Heart right ventricle (tissue), 16 donors: ENCODE data around the gene GALC. TPM values are rescaled to one million over a fixed set of nuclear protein-coding genes. Genes with fewer than 3 reads are reported as not detected.

ENCODE experiments used
- ATAC-seq, 8 donors: fragments of 200-7000 bp; cut with Tn5 transposase; one replicate each; pipeline ENCODE4 v1.9.1; 2020; ENCODE audit warnings: mild to moderate bottlenecking in 8 of 8, moderate library complexity in 8 of 8, moderate number of reproducible peaks in 1 of 8
- DNase-seq, 2 donors: peaks; one replicate each; pipeline ENCODE4 v3.0.0-alpha.2; 2020
- H3K27ac ChIP-seq, 10 donors: fragments of 200-600 bp; sonication (generic) in 2 of 10; one replicate each; pipeline versions ENCODE4 v1.5.0 to v1.8.0; 2020 to 2022; ENCODE audit warnings: mild to moderate bottlenecking in 3 of 10
- H3K27me3 ChIP-seq, 7 donors: fragments of 200-600 bp; one replicate each; pipeline ENCODE4 v1.8.0; 2021 to 2022; ENCODE audit warnings: mild to moderate bottlenecking in 2 of 7
- H3K36me3 ChIP-seq, 9 donors: fragments of 200-600 bp; sonication (generic) in 1 of 9; one replicate each; pipeline versions ENCODE4 v1.5.0 to v1.8.0; 2020 to 2022; ENCODE audit warnings: mild to moderate bottlenecking in 2 of 9
- H3K4me1 ChIP-seq, 9 donors: fragments of 200-600 bp; sonication (generic) in 1 of 9; one replicate each; pipeline versions ENCODE4 v1.5.0 to v1.8.0; 2020 to 2022; ENCODE audit warnings: mild to moderate bottlenecking in 4 of 9
- H3K4me3 ChIP-seq, 10 donors: fragments of 200-600 bp; sonication (generic) in 2 of 10; one replicate each; pipeline versions ENCODE4 v1.5.0 to v1.8.0; 2020 to 2022; ENCODE audit warnings: mild to moderate bottlenecking in 7 of 10, moderate library complexity in 2 of 10
- H3K9me3 ChIP-seq, 11 donors: fragments of 200-600 bp in 10 of 11; sonication (generic) in 2 of 11; one replicate each; pipeline versions ENCODE4 v1.5.0 to v1.8.0; 2013 to 2022; ENCODE audit warnings: mild to moderate bottlenecking in 2 of 11, control low read depth in 1 of 11, moderate library complexity in 1 of 11
- CTCF ChIP-seq, 9 donors: fragments of 200-600 bp; sonication (generic) in 2 of 9; IDR thresholded peaks; one replicate each; pipeline versions ENCODE4 v1.5.0 to v1.8.0; 2021 to 2022; ENCODE audit warnings: antibody characterized with exemption in 9 of 9, mild to moderate bottlenecking in 5 of 9, moderate library complexity in 1 of 9
- WGBS, 2 donors: extraction: QIAGEN DNeasy Blood & Tissue Kit; methylation state at CpG; one replicate each; pipeline ENCODE4 v1.1.7; 2013; ENCODE audit warnings: inconsistent platforms in 1 of 2; 5-methylcytosine and 5-hydroxymethylcytosine counted together
- intact Hi-C, 10 donors: fragments of 100-400 bp; cut with DNase I; formaldehyde crosslinking; loops; one replicate each; pipeline versions ENCODE4 v1.11.1 to v1.14.2; 2022
- polyA plus RNA-seq, 2 donors: library from polyadenylated mRNA; stranded (reverse); fragments of 200-250 nt; gene quantifications; one replicate each; pipeline ENCODE4 v1.2.3, GENCODE V29; 2013
- total RNA-seq, 10 donors: library from RNA; stranded (reverse); fragmentation: NEBNext Ultra II Directional in 3 of 10; extraction: Animal tissue kit (Norgen Biotek cat#: 25700) in 3 of 10; gene quantifications; one replicate each; pipeline versions ENCODE4 v1.2.1 to v1.2.4, GENCODE V29; 2021 to 2023
- donor health status: Arrhythmogenic right ventricular cardiomyopathy.
- donor health status: ischemic (EF 13 %, LVEDD 7.1; RV severe dilation, severe dysfunction).
- donor health status: healthy with polysubstance abuse.
- donor health status: DM: no; HTN: yes; CAD: no.
- donor health status: DM: no; HTN: no; CAD: no.
- donor health status: ischemic (EF 25% LVEDD 6.9; RV normal size, moderate dysfunction).
- donor health status: ischemic (EF 25% LVEDD 5.7; RV mildly dilated, moderate dysfunction).
- donor health status: healthy.
- donor health status: DM: yes; HTN: yes; CAD: no.
- donor health status: Ischemic cardiomyopathy.
- donor health status: ischemic (EF 35%, LVEDD 5.7; RV mildly dilated, moderate dysfunction).
- donor health status: nonischemic (EF 11% LVEDD 7.7; RV severe dilation, severe dysfunction).
- donor health status: DM: yes; HTN: yes; CAD: no.
- donor health status: PGD.
- donor health status: ischemic (EF 29% LVEDD 5.4; RV normal size, mild dysfunction).
- donor health status: nonischemic (EF 23%, LVEDD 6.1; RV moderate dilation, normal function).

Gene GALC
- total and polyA plus RNA-seq, 12 donors, result 4.7 to 19.4 (median 14.1) TPM

GRCh38 chr14:88023658-88024187, 30.7 kb upstream of the GALC start:
- ATAC-seq, result no peak
- DNase-seq, result no peak
- Histone ChIP-seq H3K27ac (peak overlapping the region in 1 of 10 donors; percentile 10), H3K9me3 (no peaks in the 10 kb centered on the region), H3K4me3 (no peak overlapping the region), H3K36me3 (no peaks in the 10 kb centered on the region), H3K27me3 (no peaks in the 10 kb centered on the region), H3K4me1 (peaks cover 0 to 39% (median 0%) of the 10 kb centered on the region in 9 donors)
- WGBS, 2 donors, result 50 to 56% methylated on average over 3 of the region's 3 CpGs
- intact Hi-C loops, result no loop called here
- no peak for TF ChIP-seq CTCF (IDR thresholded peaks at IDR 0.05)

- peak overlapping the region in 1 of 10 donors; percentile 49 for H3K27ac ChIP-seq
- H3K9me3 ChIP-seq, result no peaks in the 10 kb centered on the region
- H3K27me3 ChIP-seq, result no peaks in the 10 kb centered on the region
- peaks cover 0 to 8% (median 0%) of the 10 kb centered on the region in 9 donors for H3K36me3 ChIP-seq
- DNase-seq, result no peak
- H3K4me3 ChIP-seq, result no peak overlapping the region
- intact Hi-C loops, result loop anchor here in 5 of 10 donors (5.0 to 10.0 kb wide), 4 partner anchors 147 to 367 kb away; partner anchors contain the start of gene SPATA7 (in 1 of the 5)
- WGBS, 2 donors, result 92 to 93% methylated on average over 2 of the region's 2 CpGs
- H3K4me1 ChIP-seq, result peaks cover 0 to 36% (median 0%) of the 10 kb centered on the region in 9 donors
- TF ChIP-seq CTCF (IDR thresholded peaks at IDR 0.05), result no peak
- ATAC-seq, result no peak
Observed at GRCh38 chr14:88017535-88017934, 24.6 kb upstream of the GALC start.

GRCh38 chr14:88016768-88017167, 23.8 kb upstream of the GALC start:
- H3K27me3 ChIP-seq, result no peaks in the 10 kb centered on the region
- DNase-seq, result no peak
- TF ChIP-seq CTCF (IDR thresholded peaks at IDR 0.05), result no peak
- H3K27ac ChIP-seq, result peak overlapping the region in 1 of 10 donors; percentile 49
- no peak for ATAC-seq
- no peaks in the 10 kb centered on the region for H3K9me3 ChIP-seq
- peaks cover 0 to 11% (median 0%) of the 10 kb centered on the region in 9 donors for H3K36me3 ChIP-seq
- intact Hi-C loops, result loop anchor here in 5 of 10 donors (5.0 to 10.0 kb wide), 4 partner anchors 148 to 368 kb away; partner anchors contain the start of gene SPATA7 (in 1 of the 5)
- H3K4me3 ChIP-seq, result no peak overlapping the region
- 93 to 99% methylated on average over 2 of the region's 2 CpGs for WGBS, 2 donors
- peaks cover 0 to 36% (median 0%) of the 10 kb centered on the region in 9 donors for H3K4me1 ChIP-seq

- Histone ChIP-seq H3K4me1 (peaks cover 0 to 63% (median 0%) of the 10 kb centered on the region in 9 donors), H3K9me3 (no peaks in the 10 kb centered on the region), H3K4me3 (no peak overlapping the region), H3K27ac (peak overlapping the region in 1 of 10 donors; percentile 46), H3K27me3 (no peaks in the 10 kb centered on the region), H3K36me3 (peaks cover 0 to 21% (median 0%) of the 10 kb centered on the region in 9 donors)
- 4 to 6% methylated on average over 7 of the region's 7 CpGs for WGBS, 2 donors
- intact Hi-C loops, result loop anchor here in 7 of 10 donors (2.0 to 10.0 kb wide), 7 partner anchors 148 to 548 kb away; partner anchors contain the start of genes SPATA7 (in 1 of the 7) and ZC3H14 (in 1 of the 7)
- DNase-seq, result peak; percentile 23 to 69
- peak; percentile 79 to 95 (median 89) for TF ChIP-seq CTCF (IDR thresholded peaks at IDR 0.05)
- peak; percentile 72 to 94 (median 90) for ATAC-seq
Observed at GRCh38 chr14:88013750-88014349, 20.9 kb upstream of the GALC start.
